ENCODE results near the gene DLL3. TPM values are rescaled to one million over a fixed set of nuclear protein-coding genes. Genes with fewer than 3 reads are reported as not detected.

The DLL3 gene
- total and polyA plus RNA-seq, 2 donors (not counting 1 experiment from before 2014, with no cell fraction given): 0.46 to 1.1 TPM

DNA sequence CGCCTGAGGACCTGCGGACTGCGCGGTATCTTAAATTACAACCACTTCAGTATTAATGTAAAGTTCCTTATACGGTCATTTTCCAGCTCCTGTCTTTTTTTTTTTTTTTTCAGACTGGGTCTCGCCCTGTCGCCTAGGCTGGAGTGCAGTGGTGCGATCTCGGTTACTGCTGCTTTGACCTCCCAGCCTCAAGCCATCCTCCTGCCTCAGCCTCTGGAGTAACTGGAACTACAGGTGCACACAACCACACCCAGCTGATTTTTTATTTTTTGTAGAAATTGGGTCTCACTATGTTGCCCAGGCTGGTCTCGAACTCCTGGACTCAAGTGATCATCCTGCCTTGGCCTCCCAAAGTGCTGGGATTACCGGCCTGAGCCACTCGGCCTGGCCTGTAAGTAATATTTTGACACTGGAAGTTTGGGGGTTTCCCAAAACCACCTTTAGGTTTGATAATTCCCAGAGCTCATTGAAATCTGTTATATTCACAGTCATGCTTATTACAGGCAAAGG, 34.3 kb downstream of the DLL3 start:
- H3K27ac Mint-ChIP-seq: peak overlapping the region; percentile 92
- H3K27me3 ChIP-seq (replicated peaks in 1 of 4; ENCODE audit: control extremely low read depth in 1 of 4, control insufficient read depth in 3 of 4, insufficient read depth in 4 of 4, low read length in 3 of 4): no peaks in the 10 kb centered on the region

DNA sequence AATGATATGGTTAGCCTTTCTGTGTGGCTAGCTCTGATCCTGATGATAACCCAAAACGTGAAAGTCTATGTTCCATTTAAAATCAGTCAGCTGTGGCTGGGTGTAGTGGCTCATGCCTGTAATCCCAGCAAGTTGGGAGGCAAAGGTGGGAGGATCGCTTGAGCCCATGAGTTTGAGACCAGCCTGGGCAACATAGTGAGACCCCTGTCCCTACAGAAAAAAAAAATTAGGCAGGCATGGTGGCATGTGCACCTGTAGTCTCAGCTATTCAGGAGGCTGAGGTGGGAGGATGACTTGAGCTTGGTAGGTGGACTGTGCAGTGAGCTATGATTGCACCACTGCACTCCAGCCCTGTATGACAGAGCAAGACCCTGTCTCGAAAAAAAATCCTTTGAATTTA, 35.0 kb downstream of the DLL3 start:
- no peak overlapping the region for H3K27ac ChIP-seq (ENCODE audit: low read length in 2 of 2)
- H3K4me2 ChIP-seq (replicated peaks; ENCODE audit: low read depth, low read length, poor library complexity, severe bottlenecking): no peak overlapping the region
- no peaks in the 10 kb centered on the region for H3K27me3 Mint-ChIP-seq
- ChIA-PET CTCF (interaction anchor here (0.6 to 3.5 kb wide), 18 partner anchors 9 to 484 kb away, joined by 3 to 40 read pairs (median 6); partner anchors contain the start of gene PLEKHG2), POLR2A (interaction anchor here (1.0 kb wide), 1 partner anchor 136 kb away, joined by 3 read pairs; no protein-coding TSS in a partner anchor)
- no peaks in the 10 kb centered on the region for H3K27me3 ChIP-seq (replicated peaks in 1 of 4; ENCODE audit: control extremely low read depth in 1 of 4, control insufficient read depth in 3 of 4, insufficient read depth in 4 of 4, low read length in 3 of 4)
- TF ChIP-seq EZH2 (IDR thresholded peaks at IDR 0.05; ENCODE audit: borderline replicate concordance, insufficient read depth, low read depth, low read length, poor library complexity, severe bottlenecking): no peak
- TF ChIP-seq, protein P1, sequence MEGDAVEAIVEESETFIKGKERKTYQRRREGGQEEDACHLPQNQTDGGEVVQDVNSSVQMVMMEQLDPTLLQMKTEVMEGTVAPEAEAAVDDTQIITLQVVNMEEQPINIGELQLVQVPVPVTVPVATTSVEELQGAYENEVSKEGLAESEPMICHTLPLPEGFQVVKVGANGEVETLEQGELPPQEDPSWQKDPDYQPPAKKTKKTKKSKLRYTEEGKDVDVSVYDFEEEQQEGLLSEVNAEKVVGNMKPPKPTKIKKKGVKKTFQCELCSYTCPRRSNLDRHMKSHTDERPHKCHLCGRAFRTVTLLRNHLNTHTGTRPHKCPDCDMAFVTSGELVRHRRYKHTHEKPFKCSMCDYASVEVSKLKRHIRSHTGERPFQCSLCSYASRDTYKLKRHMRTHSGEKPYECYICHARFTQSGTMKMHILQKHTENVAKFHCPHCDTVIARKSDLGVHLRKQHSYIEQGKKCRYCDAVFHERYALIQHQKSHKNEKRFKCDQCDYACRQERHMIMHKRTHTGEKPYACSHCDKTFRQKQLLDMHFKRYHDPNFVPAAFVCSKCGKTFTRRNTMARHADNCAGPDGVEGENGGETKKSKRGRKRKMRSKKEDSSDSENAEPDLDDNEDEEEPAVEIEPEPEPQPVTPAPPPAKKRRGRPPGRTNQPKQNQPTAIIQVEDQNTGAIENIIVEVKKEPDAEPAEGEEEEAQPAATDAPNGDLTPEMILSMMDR (IDR thresholded peaks at IDR 0.05): no peak
- WGBS (ENCODE audit: insufficient coverage): 94% methylated on average over 2 of the region's 3 CpGs
- H3K4me1 Mint-ChIP-seq: peaks cover 33% of the 10 kb centered on the region
- H3K4me1 ChIP-seq (ENCODE audit: control insufficient read depth in 2 of 2, insufficient read depth in 2 of 2, low read length in 2 of 2): peaks cover 15 to 19% of the 10 kb centered on the region in 2 donors
- no peaks in the 10 kb centered on the region for H3K9me3 ChIP-seq (ENCODE audit: control extremely low read depth in 1 of 3, control insufficient read depth in 2 of 3, insufficient read depth in 1 of 3, low read length in 2 of 3)
- H3K36me3 ChIP-seq (replicated peaks in 1 of 2; ENCODE audit: control extremely low read depth in 1 of 2, control insufficient read depth in 1 of 2, extremely low read depth in 1 of 2, insufficient read depth in 2 of 2, low read length in 1 of 2): no peaks in the 10 kb centered on the region
- H3K9me3 Mint-ChIP-seq (ENCODE audit: insufficient read depth): no peaks in the 10 kb centered on the region
- H3K4me3 Mint-ChIP-seq: no peak overlapping the region
- no peaks in the 10 kb centered on the region for H4K20me1 ChIP-seq (ENCODE audit: control insufficient read depth, insufficient read depth, low read length, poor library complexity, severe bottlenecking)
- no peak overlapping the region for H3K4me3 ChIP-seq (ENCODE audit: control extremely low read depth in 1 of 5, extremely low read depth in 1 of 5, insufficient read depth in 1 of 5, low read depth in 2 of 5, low read length in 4 of 5)
- H3K79me2 ChIP-seq (ENCODE audit: control insufficient read depth, insufficient read depth, low read length): peaks cover 62% of the 10 kb centered on the region
- no peak for ATAC-seq (ENCODE audit: low read depth)
- H2AFZ ChIP-seq (ENCODE audit: insufficient read depth, low read depth, low read length, poor library complexity, severe bottlenecking): no peak overlapping the region
- H3K27ac Mint-ChIP-seq: no peak overlapping the region
- no peak for DNase-seq
- no peak overlapping the region for H3K9ac ChIP-seq (ENCODE audit: low read length)
- intact Hi-C loops (cut with micrococcal nuclease): loop anchor here (2.0 to 5.0 kb wide), 3 partner anchors 35 to 191 kb away; partner anchors contain the start of genes DLL3, MED29, PAF1 and SAMD4B

More for the DNA sequence above, 34.3 kb downstream of the DLL3 start:
- peaks cover 62% of the 10 kb centered on the region for H3K79me2 ChIP-seq (ENCODE audit: control insufficient read depth, insufficient read depth, low read length)
- H3K4me1 ChIP-seq (ENCODE audit: control insufficient read depth in 2 of 2, insufficient read depth in 2 of 2, low read length in 2 of 2): peaks cover 13 to 14% of the 10 kb centered on the region in 2 donors
- no peaks in the 10 kb centered on the region for H3K36me3 ChIP-seq (replicated peaks in 1 of 2; ENCODE audit: control extremely low read depth in 1 of 2, control insufficient read depth in 1 of 2, extremely low read depth in 1 of 2, insufficient read depth in 2 of 2, low read length in 1 of 2)
- peak overlapping the region; percentile 96 for H3K4me3 Mint-ChIP-seq
- no peaks in the 10 kb centered on the region for H4K20me1 ChIP-seq (ENCODE audit: control insufficient read depth, insufficient read depth, low read length, poor library complexity, severe bottlenecking)
- peak overlapping the region in 4 of 5 experiments; percentile 75 to 98 (median 84) for H3K4me3 ChIP-seq (ENCODE audit: control extremely low read depth in 1 of 5, extremely low read depth in 1 of 5, insufficient read depth in 1 of 5, low read depth in 2 of 5, low read length in 4 of 5)
- DNase-seq: no peak
- peak overlapping the region; percentile 95 for H3K4me2 ChIP-seq (replicated peaks; ENCODE audit: low read depth, low read length, poor library complexity, severe bottlenecking)
- H3K27ac ChIP-seq (ENCODE audit: low read length in 2 of 2): peak overlapping the region in 1 of 2 donors; percentile 37
- peak overlapping the region; percentile 94 for H3K9ac ChIP-seq (ENCODE audit: low read length)
- ATAC-seq (ENCODE audit: low read depth): no peak
- POLR2A ChIA-PET: no interaction called here
- peaks cover 29% of the 10 kb centered on the region for H3K4me1 Mint-ChIP-seq
- no peaks in the 10 kb centered on the region for H3K9me3 ChIP-seq (ENCODE audit: control extremely low read depth in 1 of 3, control insufficient read depth in 2 of 3, insufficient read depth in 1 of 3, low read length in 2 of 3)
- peak overlapping the region; percentile 97 for H2AFZ ChIP-seq (ENCODE audit: insufficient read depth, low read depth, low read length, poor library complexity, severe bottlenecking)
- WGBS (ENCODE audit: insufficient coverage): 7% methylated on average over 3 of the region's 12 CpGs
- intact Hi-C loops (cut with micrococcal nuclease): loop anchor here (2.0 to 5.0 kb wide), 3 partner anchors 34 to 191 kb away; partner anchors contain the start of genes DLL3, MED29, PAF1 and SAMD4B
- CTCF ChIA-PET: interaction anchor here (0.6 to 3.5 kb wide), 21 partner anchors 10 to 483 kb away, joined by 3 to 40 read pairs (median 5); partner anchors contain the start of genes DLL3, PLEKHG2 and RPS16
- no peaks in the 10 kb centered on the region for H3K9me3 Mint-ChIP-seq (ENCODE audit: insufficient read depth)
- TF ChIP-seq, protein P1 (IDR thresholded peaks at IDR 0.05): peak; percentile 53
- no peak for TF ChIP-seq EZH2 (IDR thresholded peaks at IDR 0.05; ENCODE audit: borderline replicate concordance, insufficient read depth, low read depth, low read length, poor library complexity, severe bottlenecking)
- no peaks in the 10 kb centered on the region for H3K27me3 Mint-ChIP-seq

Measured in B cell (primary cell).